HG03135 (cell line): ENCODE results near the gene CSDE1.
"Not testable (repeated sequence)": the region's sequence is repeated elsewhere in the genome, so short reads cannot be mapped to it uniquely, and the experiment has no call there.

Experiments
- ATAC-seq: cut with Tn5 transposase; IDR thresholded peaks from one replicate; pipeline ENCODE4 v1.9.1; 2021; ENCODE audit warnings: mild to moderate bottlenecking, moderate library complexity; ENCODE audit not compliant: unreplicated experiment

Gene CSDE1

GRCh38 chr1:114757455-114758255 lies at the start of gene CSDE1:
TSS of gene CSDE1 (minus strand) at chr1:114757984. CDS start at chr1:114739890, 18,094 bp downstream.
- ATAC-seq, result peak; percentile 76

- not testable (repeated sequence) for ATAC-seq
Observed at GRCh38 chr1:114804449-114804848, 46.7 kb upstream of the CSDE1 start.

GRCh38 chr1:114803001-114803400 lies 45.2 kb upstream of the CSDE1 start:
- no peak for ATAC-seq

- no peak for ATAC-seq
Observed at GRCh38 chr1:114794038-114794437, 36.3 kb upstream of the CSDE1 start.

- not testable (repeated sequence) for ATAC-seq
Observed at GRCh38 chr1:114790581-114790980, 32.8 kb upstream of the CSDE1 start.

GRCh38 chr1:114786440-114786839 lies 28.7 kb upstream of the CSDE1 start:
- ATAC-seq, result not testable (repeated sequence)

- no peak for ATAC-seq
Observed at GRCh38 chr1:114782476-114782875, 24.7 kb upstream of the CSDE1 start.

- ATAC-seq, result peak; percentile 98
Observed at GRCh38 chr1:114780344-114781226, 22.8 kb upstream of the CSDE1 start, which contains the start of gene SIKE1. TSS of gene SIKE1 (minus strand) at chr1:114780685. CDS start at chr1:114780607, 78 bp downstream.

- ATAC-seq, result no peak
Observed at GRCh38 chr1:114779722-114780121, 21.9 kb upstream of the CSDE1 start.

GRCh38 chr1:114776726-114777125 lies 18.9 kb upstream of the CSDE1 start:
- not testable (repeated sequence) for ATAC-seq

- no peak for ATAC-seq
Observed at GRCh38 chr1:114771992-114772391, 14.2 kb upstream of the CSDE1 start.

- no peak for ATAC-seq
Observed at GRCh38 chr1:114770989-114771388, 13.2 kb upstream of the CSDE1 start.

GRCh38 chr1:114764689-114765088 lies 6.9 kb upstream of the CSDE1 start:
- ATAC-seq, result no peak

GRCh38 chr1:114758256-114758832 lies 560 bp upstream of the CSDE1 start:
- ATAC-seq, result no peak

- ATAC-seq, result peak; percentile 12
Observed at GRCh38 chr1:114756949-114757454, 782 bp downstream of the CSDE1 start.

- peak; percentile 38 for ATAC-seq
Observed at GRCh38 chr1:114756009-114756892, 1.5 kb downstream of the CSDE1 start.

- ATAC-seq, result no peak
Observed at GRCh38 chr1:114755006-114755931, 2.5 kb downstream of the CSDE1 start.

- not testable (repeated sequence) for ATAC-seq
Observed at GRCh38 chr1:114753702-114754101, 4.1 kb downstream of the CSDE1 start.

- ATAC-seq, result no peak
Observed at GRCh38 chr1:114753143-114753542, 4.6 kb downstream of the CSDE1 start.
